Spleen (tissue), 7 donors: ENCODE results near the gene ENSA.

Source experiments
- CTCF ChIP-seq, 11 experiments: fragments of 200-600 bp in 7 of 11; fragments of 450-650 bp in 4 of 11; sonication (generic) in 4 of 11; IDR thresholded peaks in 8 of 11; conservative IDR thresholded peaks in 3 of 11; 1 replicate in 7 of 11; 2 replicates in 4 of 11; pipeline versions ENCODE4 v1.4.0 to v1.8.0; 2016 to 2021; ENCODE audit warnings: antibody characterized with exemption in 11 of 11, inconsistent platforms in 4 of 11, mild to moderate bottlenecking in 1 of 11
- POLR2A ChIP-seq, 3 donors: fragments of 450-650 bp; IDR thresholded peaks; one replicate each; pipeline ENCODE4 v1.5.1; 2017; ENCODE audit warnings: antibody characterized with exemption in 3 of 3, mild to moderate bottlenecking in 1 of 3
- donor health status: DM: no; HTN: no; CAD: no; lungs with moderate emphysema.
- donor health status: DM: no; HTN: no; CAD: no.
- donor health status: DM: no; HTN: no; CAD: no.

GRCh38 chr1:150575518-150576366 lies 53.7 kb downstream of the ENSA start:
- TF ChIP-seq CTCF (IDR thresholded peaks at IDR 0.05 in 8 of 11, conservative IDR thresholded peaks at IDR 0.05 in 3 of 11) = no peak
- TF ChIP-seq POLR2A (IDR thresholded peaks at IDR 0.05) = peak in 1 of 3 donors; percentile 12
